GDM1 (cell line): Measurements from ENCODE around the gene SSBP3.

Experiments
- DNase-seq: peaks from one replicate; lab custom pipeline; 2025; lab: John Stamatoyannopoulos, UW

SSBP3 gene

GRCh38 chr1:54305906-54306514 is 100.2 kb downstream of the SSBP3 start:
- no peak for DNase-seq

GRCh38 chr1:54304518-54304917 is 101.7 kb downstream of the SSBP3 start:
- DNase-seq = no peak

DNA sequence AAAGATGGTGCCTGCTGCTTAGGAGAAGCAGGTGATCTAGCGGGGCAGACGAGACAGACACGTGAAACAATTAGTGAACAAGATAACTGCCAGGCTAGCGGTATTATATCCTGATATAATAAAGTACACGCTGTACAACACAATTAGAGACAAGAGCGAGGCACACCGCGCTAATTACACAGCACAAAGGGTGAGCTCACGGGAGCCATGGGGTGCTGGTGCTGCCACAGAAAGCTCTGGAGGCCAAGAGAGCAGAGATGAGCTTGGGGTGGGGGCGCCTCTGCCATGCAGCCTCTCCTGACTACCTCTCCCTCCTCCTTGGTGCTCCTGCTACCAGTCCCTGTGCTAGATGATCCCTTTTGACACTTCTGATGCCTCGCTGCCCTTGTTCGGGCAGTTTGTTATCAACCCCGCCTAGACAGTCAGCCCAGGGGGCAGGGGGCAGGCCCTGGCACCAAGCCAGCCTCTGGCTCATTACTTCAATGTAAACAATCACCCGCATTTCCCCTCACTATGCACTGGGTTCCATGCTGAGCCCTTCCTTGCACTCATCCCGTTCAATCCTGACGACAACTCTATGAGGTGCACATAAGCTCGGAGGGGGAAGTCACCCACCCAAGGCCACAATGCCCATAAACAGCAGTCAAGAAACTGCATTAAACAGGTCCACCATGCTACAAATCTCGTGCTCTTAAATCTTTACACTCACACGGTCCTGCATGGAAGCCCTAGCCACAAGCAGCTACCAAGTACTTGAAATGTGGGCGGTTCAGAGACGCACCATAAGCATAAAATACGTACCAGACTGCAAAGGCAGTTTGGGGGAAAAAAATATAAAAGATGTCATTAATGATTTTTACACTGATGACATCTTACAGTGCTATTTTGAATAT is 103.0 kb downstream of the SSBP3 start:
- DNase-seq = no peak

GRCh38 chr1:54302549-54302948 is 103.6 kb downstream of the SSBP3 start:
- no peak for DNase-seq

DNA sequence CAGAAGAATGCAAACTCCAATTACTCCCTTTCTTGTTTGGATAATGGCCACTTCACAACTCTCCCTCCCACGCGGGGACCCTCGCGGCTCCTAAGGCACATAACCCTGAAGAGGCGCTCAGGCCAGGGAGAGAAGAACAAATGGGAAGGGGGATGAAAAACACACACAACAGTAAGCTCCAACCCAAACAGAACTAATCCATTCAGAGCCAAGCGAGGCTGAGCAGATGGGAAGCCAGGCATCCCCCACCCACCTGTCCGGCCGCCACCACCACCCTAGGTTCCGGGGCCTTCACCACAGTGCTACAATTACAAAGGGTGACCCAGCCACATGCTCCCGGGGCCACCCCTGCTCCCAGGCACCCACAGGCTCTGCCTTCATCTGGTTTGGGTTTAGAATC is 104.7 kb downstream of the SSBP3 start:
- no peak for DNase-seq

GRCh38 chr1:54300401-54300800 is 105.8 kb downstream of the SSBP3 start:
- DNase-seq = no peak

GRCh38 chr1:54299037-54299436 is 107.2 kb downstream of the SSBP3 start:
- no peak for DNase-seq

GRCh38 chr1:54298284-54299033 is 107.7 kb downstream of the SSBP3 start:
- DNase-seq = no peak

DNA sequence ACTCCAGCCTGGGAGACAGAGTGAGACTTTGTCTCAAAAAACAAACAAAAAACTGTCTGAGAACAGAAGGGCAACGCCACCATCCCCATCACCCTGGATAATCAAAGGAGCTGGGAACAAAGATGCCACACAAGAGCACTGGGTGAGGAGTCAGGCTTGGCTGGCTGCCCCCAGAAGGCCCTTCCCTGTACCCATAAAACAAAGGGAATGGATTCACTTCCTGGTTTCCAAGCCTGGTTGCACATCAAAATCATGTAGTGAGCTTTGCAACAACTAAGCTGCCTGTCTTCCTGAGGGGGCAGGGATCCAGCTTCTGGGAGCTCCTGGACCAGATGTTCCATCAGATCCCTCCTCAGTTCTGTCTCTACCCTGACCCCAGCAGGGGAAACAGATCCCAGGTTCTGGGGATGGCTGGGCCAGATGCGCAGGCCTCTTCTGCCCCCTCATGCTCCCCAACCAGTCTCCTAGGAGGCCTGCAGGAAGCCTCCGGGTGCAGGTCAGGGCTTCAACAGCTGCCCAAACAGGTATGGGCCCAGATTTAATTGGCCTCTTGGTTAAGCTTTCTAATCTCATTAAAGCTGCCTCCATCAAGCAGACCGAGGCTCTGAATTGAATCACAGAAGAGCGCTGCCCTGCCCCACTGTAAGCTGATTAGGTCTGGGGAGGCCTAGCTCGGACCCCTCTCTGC is 108.5 kb downstream of the SSBP3 start:
- no peak for DNase-seq

GRCh38 chr1:54296666-54297065 is 109.5 kb downstream of the SSBP3 start:
- DNase-seq = no peak

DNA sequence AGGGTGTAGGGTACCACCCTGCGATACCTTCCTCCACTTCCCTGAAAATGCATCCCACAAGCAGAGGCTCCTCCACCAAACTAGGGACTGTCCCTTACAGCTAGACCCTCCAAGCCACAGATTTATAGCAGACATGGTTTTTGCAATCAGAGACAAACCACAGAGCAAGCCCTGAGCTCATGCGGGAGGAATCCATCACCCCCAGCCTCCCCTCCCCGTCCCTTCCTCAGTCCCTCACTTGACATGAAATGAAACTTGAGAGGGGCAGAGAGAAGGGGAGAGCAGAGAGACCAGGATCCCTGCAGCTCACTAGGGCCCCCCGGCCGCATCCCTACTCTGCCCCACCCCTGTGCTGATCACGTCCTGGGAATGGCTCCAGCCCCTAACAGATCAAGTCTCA is 111.3 kb downstream of the SSBP3 start:
- DNase-seq = no peak

DNA sequence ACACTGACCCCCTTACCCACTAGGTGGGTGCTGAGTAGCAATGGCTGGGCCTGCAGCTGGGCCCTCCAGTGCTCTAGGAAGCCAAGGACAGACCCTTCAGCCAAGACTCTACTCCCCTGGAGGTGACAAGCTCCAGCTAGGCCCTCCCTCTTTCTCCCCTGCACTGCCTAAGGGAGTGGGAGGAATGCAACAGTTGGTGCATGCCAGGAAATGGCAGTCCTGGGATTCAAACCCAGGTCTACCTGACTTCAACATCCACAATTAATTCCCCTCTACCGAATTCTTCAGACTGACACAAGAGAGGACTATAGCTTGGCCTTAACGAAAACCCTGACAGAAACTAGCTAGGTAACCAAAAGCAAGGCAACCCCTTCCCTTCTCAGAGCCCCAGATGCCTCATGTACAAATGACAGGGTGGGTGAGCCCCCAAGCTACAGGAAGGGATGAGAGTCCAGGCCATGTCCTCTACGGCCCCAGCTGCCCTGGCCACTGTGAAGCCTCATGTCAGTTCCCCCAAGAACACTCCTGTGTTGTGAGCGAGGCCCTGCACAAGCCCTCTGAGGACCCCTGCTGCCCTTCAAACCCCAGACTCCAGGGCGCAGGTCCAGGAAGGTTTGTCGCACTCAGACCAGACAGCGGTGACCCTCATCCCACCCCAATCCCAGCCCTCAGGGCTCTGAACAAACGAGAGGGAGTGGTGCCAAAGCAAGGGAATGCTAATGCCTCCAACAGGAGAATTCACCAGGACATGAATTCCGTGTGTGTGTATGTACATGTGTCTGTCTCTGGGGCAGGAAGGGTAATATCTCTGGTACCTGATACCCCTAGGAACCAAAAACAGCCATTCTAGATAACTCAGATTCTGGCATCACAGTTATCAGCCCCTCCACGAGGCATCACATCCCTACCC is 113.9 kb downstream of the SSBP3 start:
- DNase-seq = no peak

GRCh38 chr1:54291276-54292001 is 114.8 kb downstream of the SSBP3 start:
- no peak for DNase-seq

- peak; percentile 38 for DNase-seq
Observed at GRCh38 chr1:54290506-54291184, 115.5 kb downstream of the SSBP3 start.

GRCh38 chr1:54289712-54290233 is 116.4 kb downstream of the SSBP3 start:
- DNase-seq = no peak

DNA sequence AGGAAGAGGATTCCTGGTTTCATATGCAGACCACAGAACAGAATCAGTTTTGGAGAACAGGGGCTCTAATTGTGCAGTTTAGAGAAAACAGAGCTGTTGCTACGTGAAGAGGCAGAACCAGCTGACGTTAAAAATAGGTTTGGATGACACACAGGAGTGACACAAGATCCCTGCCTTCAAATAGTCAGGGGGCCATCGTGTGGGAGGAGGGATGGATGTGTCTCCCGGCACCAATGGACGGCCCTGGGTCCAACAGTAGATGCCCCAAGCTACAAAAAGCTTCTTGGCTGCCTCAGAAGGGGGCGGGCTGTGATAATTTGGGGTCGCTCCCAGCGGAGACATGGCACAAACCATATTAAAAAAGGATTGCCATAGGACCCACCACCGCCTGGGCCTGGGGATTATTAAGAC is 118.4 kb downstream of the SSBP3 start:
- DNase-seq = no peak

GRCh38 chr1:54287176-54287650 is 119.0 kb downstream of the SSBP3 start:
- DNase-seq = no peak

DNA sequence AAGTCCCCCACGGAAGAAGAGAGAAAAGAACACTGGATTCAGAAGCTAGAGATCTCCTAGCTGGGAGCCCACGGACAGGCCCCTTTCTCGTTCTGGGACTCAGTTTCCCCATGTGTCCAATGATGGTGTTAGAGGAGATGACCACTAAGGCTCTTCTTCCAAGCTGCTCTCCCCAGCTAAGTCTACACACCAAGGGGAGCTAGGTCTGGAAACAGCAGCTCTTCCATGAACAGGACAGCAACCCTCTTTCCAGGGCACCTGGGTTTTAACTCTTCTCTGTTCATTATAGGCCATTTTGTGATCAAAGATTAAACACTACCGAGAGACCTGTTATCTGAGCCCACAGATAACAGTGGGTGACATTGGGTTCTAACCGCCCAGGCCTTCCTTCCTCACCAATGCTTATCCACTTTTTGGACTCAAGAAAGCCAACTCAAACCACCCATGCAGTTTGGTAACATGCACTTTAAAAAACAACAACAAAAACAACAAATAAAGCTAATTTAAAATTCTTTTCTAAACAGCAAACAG is 120.3 kb downstream of the SSBP3 start:
- no peak for DNase-seq
